Endometrial microvascular endothelial cells (primary cell): Measurements from ENCODE around the gene SAP30L. TPM values are rescaled to one million over a fixed set of nuclear protein-coding genes. Genes with fewer than 3 reads are reported as not detected.

Experiments
- in situ Hi-C: cut with HindIII; loops from 2 replicates; pipeline ENCODE4 v1.10.0; 2017; ENCODE audit warnings: low sequenced_read_pairs, low pct_unique_long_range_greater_than_20kb; ENCODE audit errors: inconsistent ontology term
- total RNA-seq: library from RNA; depleted of rRNA; stranded (reverse); fragments of >200 nt; gene quantifications from one replicate; pipeline ENCODE4 v1.2.3, GENCODE V29; 2015; ENCODE audit errors: inconsistent ontology term

Gene SAP30L
- total RNA-seq, 1 donor from 2014 or later, result 7.3 TPM

DNA sequence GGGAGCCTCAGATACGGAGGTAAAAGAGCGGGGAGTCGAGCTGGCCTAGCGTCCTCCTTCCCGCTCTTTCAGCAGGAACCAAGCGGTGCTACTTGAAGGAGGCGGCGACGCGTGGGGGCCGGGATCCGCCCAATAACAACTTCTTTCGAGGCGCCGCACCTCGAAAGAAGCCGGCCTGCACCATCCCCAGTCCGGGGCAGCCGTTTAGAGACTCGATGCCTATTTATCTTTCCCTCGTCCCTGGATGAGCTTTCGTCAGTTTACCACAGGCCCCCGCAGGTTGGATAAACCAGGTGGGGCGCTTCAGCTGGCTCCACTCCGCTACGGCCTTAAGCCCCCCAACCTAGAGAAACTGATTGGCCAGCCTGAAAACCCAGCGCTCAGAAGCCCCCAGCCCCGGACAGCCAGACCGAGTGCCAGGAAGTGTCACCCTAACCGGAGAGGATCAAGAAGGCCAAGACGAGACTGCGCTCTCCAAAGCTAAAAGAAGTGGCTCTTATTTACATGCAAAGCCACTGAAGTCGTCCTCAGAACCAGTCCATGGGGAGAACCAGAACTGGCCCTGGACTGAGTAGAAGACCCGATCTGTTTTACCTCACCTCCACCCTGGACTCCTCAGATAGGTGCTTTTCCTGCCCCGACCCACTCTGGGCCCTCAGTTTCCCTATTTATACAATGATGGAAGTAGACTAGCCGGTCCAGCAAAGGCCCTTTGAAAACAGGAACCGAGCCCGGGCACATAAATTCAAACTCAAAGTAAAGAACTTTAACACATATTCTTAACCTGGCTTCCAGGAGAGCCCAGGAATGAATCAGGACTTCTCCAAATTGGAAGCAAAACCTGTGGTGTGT, 30.8 kb downstream of the SAP30L start:
- in situ Hi-C loops, result no loop called here

DNA sequence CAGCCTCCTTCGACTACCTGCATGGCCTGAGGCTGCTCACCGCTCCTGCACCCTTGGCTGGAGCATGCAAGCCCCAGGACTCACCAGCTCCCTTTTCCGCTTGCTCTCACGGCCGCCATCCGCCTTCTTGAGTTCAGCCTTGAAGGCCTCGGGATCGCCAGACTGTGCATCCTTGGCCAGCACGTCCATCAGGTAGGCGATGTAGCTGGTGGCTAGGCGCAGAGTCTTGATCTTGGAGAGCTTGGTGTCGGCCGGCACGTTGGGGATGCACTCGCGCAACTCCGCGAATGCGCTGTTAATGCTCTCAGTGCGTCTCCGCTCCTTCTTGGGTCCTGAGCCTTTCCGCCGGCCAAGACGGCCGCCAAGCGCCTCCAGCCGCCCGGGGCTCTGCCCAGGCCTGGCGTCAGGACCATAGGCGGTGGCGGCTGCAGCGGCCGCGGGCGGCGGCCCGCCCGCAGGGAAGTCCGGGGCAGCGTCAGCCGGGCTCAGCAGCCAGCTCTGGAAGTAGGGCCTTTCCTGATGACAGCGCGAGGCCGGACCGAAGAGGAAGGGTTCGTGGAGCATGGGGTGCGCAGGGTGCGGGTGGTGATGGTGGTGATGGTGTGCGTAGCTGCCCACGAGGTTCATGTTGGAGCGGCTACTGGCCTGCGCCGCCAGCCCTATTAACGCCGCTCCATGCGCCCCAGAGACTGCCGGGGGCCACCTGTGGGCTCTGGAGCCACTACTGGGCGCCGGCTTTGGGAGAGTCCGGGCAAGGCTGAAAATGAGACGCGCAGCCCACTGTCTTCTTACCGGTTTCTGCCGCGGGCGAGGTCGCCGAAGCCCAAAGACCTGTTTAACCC, 31.8 kb downstream of the SAP30L start:
- in situ Hi-C loops, result no loop called here

DNA sequence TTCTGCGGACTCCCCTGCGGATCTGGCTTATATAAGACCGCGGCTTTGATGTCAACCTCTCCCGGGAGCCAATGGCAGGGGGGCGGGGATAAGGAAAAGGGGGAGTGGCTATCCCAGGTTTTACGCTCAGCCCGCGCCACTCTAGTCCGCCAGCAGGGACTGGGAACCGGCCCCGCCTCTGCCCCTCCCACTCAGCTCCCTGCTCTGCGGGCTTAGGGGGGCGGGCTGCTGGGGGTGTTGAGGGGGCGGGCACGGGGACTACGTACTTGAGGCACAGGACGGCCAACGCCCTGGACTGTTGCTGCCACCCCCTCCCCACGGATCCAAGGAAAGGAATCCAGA, 32.4 kb downstream of the SAP30L start, which contains the start of gene HAND1:
TSS of gene HAND1 (minus strand) at position 4 of the 342 bp plus-strand sequence. CDS start 219 bp downstream, outside the sequence.
- in situ Hi-C loops, result no loop called here

DNA sequence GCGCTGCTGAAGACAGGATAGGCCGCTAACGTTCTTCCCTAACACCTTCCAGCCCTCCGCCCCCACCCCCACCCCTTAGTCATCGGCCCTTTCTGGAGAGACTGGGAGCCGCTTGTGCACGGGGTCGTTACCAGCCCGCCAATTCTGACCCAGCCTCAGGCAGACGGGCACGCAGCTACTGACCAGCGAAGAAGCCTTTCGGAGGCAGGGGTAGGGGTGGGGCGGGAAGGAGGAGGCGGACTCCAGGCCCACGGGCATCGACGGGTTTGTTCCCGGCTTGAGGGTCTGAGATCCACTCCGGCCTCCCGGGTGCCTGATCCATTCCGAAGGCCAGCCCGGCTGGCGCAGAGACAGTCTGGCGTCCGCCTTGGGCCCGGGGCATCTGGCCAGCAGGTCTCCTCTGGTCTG, 33.0 kb downstream of the SAP30L start:
- in situ Hi-C loops, result no loop called here

DNA sequence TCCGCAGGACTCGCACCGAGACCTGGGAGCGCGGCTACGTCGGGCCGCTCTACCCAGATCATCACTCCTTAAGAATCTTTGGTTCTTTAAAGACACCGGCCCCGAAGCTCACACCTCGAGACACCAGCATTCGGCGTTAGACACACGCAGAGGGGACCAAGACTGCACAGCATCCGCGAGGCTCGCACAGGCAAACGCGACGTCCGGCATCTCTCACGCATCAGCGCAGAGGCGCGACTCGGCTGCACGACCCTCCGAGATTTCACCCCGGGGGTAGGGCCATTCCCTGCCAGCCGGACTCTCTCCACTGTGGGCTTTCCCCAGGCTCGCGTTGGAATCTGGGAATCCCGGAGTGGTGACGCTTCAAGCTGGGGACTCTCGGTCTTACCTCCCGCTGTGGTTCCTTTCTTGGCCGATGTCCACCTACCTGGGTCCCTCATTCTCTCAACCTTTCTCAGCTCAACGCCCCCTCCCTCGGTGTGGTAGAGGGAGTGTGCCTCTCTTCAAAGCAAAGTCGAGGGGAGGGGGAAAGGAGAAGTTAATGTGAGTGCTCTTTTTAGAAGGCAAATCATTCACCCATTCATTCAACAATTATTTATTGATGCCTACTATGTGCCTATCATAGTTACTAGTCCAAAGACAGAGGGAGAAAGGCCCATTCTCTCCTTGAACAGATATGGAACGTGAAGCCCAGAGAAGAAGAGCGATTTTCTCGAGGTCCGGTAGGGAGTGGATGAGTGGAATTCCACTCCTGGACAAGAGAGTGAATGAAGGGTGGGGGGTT, 33.6 kb downstream of the SAP30L start:
- in situ Hi-C loops, result no loop called here

DNA sequence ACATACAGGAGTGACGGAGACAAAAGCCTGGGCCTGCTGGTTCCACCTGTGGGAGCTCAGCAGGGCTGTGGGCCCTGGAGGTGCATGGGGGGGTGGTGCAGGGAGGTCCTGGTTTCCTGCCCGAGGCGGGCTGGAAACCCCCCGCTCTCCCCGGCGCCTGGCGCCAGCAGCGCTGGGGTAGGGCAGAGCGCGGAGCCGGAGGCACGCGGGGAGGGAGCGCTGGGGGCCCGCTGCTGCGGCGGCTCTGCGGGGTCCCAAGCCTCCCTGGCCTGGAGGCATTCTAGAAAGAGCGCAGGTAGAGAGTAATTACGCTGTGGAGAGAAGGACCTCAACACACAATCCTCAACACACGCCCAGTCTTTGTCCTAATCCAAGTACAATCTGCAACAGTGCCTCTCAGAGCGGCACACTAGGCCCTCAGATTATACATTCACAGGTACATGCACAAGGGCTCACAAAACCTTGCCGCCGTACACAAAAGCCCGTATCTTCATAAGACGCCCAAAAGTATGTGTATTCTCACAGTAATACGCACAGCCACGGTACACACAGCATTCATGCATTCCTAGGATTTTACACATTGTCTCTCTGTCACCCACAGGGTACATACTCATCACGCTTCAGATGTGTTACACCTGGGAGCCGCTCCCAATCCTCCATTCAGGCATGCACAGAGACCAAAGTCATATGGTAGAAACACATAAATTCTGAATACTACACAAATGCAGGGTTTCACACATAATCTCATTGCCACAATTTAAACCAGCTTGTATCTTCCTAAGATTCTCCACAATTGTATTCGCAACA, 34.4 kb downstream of the SAP30L start:
- in situ Hi-C loops, result no loop called here

DNA sequence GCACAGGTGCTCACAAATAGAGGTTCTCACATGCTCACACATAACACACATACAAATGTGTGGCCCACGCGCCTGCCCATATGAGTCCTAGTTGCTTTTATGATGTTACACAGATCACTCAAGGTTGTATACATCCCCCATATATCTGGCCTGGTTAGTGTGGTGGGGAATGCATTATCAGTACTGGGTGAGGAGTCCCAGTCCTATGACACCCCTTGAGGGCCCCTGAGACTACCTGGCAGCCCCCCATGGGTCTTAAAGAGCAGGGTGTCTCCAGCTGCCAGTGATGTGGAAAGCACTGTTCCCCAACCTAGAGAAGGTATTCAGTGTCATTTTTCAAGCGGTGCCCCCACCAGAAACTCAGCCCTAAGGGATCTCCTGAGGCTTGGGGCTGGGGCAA, 35.0 kb downstream of the SAP30L start:
- in situ Hi-C loops, result no loop called here

DNA sequence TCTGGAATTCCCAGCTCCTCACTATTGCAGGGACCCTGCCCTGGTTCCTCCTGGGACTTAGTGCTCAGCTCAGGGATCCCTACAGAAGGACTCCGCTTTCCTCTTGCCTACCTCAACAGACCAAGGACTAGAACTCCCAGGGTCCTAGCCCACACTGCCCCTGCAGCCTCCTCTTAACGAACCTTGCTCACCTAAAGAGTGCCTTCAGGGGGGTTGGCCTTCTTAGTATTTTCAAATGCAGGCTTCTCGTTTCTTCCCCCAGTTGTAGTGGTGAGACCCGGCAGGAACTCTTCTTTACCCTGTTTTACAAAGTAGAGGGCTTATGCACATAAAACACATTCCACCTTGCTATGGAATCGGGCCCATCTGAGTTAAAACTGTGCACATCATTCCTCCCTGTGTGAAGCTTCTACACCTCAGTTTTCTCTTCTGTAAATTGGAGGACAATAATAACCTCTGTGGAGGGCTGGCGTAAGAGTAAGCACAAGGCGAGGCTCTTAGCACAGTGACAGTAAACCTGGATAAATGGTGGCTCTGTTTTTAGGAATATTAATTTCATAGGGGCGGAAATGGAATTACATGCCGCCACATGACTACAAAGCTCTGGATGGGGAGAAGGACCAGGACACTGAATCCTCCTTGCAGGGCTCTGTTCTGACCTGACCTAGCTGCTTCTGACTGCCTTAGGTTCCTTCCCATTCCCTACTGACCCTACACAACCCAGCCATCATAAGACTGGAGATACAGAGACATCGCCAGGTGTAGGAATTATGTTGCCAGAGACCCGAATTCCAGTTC, 36.0 kb downstream of the SAP30L start:
- in situ Hi-C loops, result no loop called here

DNA sequence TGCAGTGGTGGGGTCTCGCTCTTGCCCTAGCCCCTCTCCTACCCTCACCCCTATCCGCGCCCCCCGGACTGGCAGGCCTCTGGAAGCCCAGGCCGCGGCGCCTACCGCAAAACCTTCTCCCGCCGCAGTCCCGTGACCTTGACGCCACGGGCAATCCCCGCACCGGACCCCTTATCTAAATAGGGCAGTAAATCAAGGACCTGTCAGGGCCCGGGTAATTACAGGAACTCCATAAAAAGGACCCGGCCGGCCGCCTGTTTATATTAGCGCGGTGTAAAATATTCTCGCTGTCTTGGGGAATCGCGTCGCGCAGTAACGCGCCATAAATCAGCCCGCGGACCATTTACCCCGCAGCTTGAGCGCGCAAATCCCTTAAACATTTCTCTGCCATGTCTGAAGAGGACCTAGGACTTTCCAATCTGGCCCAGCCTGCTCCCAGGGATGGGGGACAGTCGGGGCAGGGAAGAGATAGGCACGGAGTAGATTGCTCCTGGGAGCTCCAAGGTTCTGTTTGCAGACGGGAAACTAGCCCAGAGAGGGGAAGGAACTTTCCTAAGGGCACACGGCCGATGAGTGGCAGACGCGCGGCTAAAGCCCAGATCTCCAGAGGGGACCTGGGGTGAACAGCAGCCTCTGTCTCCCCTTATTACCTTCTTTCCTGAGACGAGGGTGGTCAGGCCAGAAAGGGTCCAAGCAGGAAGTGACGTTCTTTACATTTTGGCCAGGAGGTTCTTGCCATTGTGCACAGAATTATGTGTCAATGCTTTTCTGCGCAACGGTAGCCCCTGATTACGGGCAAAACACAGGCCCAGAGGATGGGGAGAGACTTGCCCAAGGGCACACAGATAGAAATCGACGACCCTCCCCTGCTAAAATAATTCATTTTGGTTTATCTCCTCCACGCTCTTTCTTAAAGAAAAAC, 37.0 kb downstream of the SAP30L start:
- in situ Hi-C loops, result no loop called here

DNA sequence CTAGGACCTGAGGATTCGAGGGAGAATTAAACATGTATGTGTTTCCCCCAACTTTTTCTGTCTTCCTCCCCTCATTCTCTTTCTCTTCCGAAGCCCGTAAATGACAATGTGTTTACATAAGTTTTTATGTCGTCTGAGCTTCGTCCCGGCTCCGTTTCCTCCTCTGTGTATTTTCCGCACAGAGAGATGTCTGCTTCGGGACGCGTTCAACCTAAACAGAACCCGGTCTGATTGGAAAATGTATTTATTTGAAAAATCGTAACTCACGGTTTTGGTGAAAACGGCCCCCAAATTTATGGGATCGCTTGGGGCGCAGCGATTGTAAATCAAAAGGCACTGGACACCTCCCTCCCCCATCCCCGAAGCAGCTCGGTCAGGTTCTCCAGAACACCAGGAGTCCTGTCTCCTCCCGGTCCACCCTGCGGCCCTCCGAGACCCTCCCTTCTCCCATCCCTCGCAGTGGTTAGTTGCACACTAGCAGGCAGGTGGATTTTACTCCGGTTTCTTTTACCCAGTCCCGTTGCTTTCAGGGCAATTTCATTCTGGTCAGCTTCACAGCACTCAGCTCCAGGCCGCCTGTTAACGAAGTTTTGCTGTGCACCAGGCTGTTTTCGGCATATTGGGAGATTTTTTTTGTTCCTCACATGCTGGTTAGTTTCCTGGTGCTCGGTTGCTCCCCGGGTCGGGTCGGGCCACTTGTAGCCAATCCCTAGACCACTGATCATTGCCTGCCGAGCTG, 38.0 kb downstream of the SAP30L start:
- in situ Hi-C loops, result no loop called here

DNA sequence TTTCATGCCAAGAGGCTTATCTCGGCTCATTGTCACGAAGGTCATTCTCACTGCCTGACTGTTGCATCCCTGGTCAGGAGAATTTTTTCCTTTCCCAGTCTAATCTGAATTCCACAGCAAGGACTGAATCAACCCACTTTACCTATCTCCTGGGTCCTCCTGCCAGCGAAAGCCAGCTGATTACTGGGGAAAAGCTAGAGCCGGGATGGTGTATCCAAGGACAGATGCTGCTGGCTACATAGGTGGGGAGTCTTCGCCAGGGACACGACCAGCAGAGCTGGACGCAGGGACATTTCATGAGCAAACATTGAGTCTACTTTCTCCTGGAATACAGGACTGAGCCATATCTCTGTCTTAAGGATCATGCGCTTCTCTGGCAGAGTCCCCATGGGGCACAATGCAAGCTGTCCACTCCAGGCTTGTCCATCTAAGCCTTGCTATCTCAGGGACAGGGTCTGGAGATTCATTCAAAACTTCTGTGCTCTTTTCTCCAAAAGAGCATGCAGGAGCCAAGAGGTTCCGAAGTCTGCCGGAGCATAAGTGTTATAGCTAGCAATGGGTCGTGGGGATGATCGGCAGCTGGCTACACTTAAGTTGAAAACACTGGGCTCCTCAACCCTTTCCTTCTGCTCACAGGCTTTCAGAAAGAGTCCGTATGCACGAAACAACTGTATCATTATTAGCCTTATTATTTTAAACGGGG, 38.7 kb downstream of the SAP30L start:
- in situ Hi-C loops, result no loop called here

DNA sequence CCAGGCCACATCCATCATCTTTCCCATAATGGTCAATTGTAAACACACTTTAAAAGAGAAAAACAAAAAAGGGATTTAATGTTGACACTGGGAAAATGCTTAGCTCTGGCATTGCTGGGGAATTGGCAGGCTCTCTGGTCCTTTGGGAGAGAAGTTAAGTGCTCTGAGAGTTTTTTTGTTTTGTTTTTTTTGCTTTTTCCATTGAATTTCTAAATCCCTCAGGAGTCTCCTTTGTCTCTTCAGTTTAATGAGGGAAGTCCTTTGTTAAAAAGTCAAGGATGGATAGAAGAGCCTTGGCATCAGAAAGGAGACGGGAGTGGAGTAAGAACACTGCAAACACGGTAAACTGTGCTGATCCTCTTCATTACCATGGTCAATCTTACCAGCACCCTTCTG, 39.3 kb downstream of the SAP30L start:
- in situ Hi-C loops, result no loop called here

DNA sequence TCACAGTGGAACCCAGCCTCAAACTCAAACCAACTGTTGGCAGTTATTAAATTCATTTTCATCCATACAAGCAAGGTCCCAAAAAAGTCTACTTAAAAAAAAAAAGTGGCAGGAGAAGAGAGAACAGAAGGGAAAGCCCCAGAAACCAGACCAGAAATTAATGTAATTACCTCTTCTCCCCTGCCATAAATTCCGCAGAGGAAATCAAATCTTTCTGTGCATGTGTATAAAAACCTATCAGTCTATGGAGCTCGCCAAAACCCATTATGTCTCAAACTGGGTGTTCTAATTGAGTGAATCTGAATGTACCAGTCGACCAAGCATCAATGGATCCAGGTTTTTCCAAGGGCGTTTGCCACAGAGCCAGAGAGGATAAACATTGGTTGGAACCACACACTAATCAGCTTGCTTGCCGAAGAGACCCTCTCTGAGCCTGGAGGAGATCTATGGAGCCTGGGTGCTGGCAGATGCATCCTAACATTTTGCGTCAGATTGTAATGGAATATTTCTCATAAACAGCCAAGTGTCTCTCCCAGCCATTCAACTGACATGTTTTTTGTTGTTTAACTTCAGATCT, 40.1 kb downstream of the SAP30L start:
- in situ Hi-C loops, result no loop called here

DNA sequence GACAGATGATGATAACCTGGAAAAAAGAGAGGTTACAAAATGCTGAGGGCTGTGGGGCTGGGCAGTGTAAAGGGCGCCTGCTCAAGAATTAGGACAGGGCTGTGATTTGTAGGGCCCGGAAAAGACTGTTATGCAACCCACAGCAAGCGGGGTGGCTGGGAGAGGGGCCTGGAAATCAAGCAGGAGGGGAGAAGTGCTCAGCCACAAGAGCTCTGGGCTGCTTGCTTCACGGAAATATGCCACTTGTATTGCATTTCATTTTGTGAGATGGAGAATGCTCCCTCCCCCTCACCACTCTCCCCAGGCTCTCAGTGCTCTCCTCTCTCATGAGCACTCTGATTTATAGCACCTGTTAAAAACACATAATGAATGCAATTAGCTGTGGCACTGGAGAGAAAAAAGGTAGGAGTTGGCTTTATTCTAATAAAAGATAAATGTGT, 40.6 kb downstream of the SAP30L start:
- in situ Hi-C loops, result no loop called here

DNA sequence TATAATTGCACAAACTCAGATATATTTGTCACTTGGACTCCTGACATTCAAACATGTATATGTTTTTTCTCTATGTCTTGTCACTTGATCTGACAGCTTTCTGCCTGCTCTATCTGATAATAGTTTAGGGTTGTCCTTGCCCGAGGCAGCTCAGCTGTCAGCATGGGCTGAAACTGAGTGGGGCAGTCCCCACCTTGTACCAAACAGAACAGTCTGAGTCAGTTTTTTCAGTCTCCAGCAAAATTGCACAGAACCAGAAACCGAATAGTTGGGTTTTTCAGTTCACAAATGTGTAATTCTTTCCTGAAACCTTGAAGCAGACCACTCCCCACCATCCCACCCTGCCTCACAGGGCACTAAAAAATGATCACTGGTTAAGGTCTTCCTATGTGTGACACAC, 41.7 kb downstream of the SAP30L start:
- in situ Hi-C loops, result no loop called here
